Measurements from ENCODE around the gene RHNO1.

DNA sequence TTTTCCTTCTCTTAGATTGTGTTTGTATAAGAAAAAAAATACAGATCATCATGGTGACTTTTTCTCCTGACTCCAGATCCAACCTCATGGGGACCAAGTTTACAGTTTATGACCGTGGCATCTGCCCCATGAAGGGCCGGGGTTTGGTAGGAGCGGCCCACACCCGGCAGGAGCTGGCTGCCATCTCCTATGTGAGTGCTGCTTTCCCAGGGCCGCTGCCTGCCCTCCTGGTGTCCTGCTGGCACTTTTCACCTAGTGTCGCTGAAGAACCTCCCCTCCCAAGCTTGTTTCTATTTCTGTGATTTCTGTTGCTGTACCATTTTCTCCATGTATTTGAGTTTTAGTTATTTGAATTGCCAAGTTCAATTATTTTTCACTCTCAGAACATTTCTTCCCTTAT is 57.3 kb downstream of the RHNO1 start:
- no peak for TF ChIP-seq GATA2 (IDR thresholded peaks at IDR 0.05; ENCODE audit: low read depth, low read length)
- no peak for TF ChIP-seq GATA3 (IDR thresholded peaks at IDR 0.05; ENCODE audit: low read depth, low read length)
